ES-I3 (cell line): ENCODE results near the gene G6PC2.
A peak's percentile ranks its signal among the peaks of the same experiment; 100 is the strongest.

Experiments used
- H3K36me3 ChIP-seq: 2 replicates; pipeline ENCODE4 v1.6.1; 2013; ENCODE audit warnings: mild to moderate bottlenecking, low read length, control low read depth, moderate library complexity; ENCODE audit not compliant: insufficient read depth
- H3K4me1 ChIP-seq: 2 replicates; pipeline ENCODE4 v1.6.1; 2013; ENCODE audit warnings: mild to moderate bottlenecking, control low read depth, low read length; ENCODE audit not compliant: insufficient read depth
- H3K9ac ChIP-seq: 2 replicates; pipeline ENCODE4 v1.6.1; 2013; ENCODE audit warnings: low read depth, mild to moderate bottlenecking, low read length, moderate library complexity
- H3K9me3 ChIP-seq: 2 replicates; pipeline ENCODE4 v1.6.1; 2013; ENCODE audit warnings: mild to moderate bottlenecking, low read length, moderate library complexity; ENCODE audit not compliant: control insufficient read depth, insufficient read depth

The G6PC2 gene

DNA sequence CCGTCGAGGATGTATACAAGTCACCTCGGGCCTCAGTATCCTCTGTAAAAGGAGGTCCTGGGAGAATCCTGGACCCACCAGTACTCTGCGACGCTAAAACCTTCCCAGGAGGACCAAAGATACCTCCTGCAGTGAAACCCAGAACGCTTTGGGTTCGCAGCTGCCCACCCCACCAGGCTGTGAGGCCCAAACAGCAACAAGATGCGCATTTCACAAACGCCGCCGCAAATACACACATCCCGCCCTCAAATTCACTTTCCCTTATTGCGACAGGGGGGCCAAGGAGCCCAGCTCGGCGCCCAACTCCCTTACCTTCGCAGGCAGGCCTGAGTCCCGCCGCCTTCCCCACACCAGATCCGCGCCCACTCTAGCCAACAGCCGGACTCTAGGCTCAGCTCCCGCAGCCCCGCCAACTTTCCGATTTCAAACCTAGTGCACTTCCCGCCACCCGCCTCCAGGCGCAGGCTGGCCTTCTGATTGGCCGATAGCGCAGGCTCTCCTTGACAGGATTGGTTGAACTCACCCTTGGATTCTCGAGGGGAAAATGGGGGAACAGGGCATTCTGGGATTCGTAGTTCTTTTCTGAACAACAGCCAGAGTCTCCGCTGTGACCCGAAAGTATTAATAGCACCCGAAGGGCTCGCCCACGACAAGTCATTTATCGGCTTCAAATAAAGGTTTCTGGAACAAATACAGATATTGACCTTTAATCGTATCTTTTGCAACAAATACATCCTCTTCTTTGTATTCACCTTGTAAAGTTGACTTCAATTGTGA lies 10.9 kb upstream of the G6PC2 start, which contains the start of gene SPC25:
SPC25 (minus strand) TSS at position 425 of the 777 bp plus-strand sequence. CDS start 911 bp downstream, outside the sequence.
- Histone ChIP-seq H3K36me3 (no peaks in the 10 kb centered on the region; the same call in 1 of the 2 replicates), H3K4me1 (no peaks in the 10 kb centered on the region; the same call in 1 of the 2 replicates), H3K9ac (peak within 1 kb of the TSS; percentile 86), H3K9me3 (no peaks in the 10 kb centered on the region)

GRCh38 chr2:168892327-168892726 lies 8.8 kb upstream of the G6PC2 start:
- H3K9me3 ChIP-seq, result no peaks in the 10 kb centered on the region
- H3K9ac ChIP-seq, result no peak overlapping the region
- H3K36me3 ChIP-seq, result no peaks in the 10 kb centered on the region
- no peaks in the 10 kb centered on the region; the same call in 1 of the 2 replicates for H3K4me1 ChIP-seq

DNA sequence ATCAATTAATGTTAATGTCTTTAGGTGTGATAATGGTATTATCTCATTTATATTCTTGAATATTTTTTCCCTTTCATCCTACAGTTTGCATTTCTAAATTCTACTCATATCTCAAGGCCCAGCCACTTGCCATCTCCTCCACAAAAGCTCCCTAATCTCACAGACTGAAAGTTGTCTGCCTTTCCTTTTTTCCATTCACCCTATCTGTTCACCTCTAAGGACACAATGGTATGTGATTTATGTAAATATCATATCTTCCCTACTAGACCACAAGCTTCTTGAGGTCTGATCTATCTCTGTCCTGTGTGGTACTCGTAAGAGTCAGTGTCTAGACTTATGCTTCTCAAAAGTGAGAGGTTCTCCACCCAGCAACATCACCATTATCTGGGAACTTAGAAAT lies 7.0 kb upstream of the G6PC2 start:
- no peaks in the 10 kb centered on the region; the same call in 1 of the 2 replicates for H3K4me1 ChIP-seq
- H3K36me3 ChIP-seq, result no peaks in the 10 kb centered on the region

DNA sequence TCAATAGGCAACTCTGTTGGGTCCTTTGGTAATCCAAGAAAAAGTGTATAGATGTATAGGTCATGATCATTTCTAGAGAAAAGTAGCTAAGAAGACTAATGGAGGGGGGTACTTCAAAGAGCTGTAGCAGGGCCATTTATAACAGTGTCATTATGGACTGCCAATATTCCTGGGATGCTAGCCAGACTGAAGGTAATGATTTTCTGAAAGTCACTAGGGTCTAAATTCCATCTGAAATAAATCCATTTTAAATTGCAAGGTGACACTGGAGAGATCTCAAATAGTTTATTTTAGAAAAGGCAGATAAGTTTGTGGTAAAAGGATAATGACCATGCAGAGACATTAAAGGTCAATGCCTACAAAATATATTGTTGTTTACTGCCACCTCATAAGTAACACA lies 6.4 kb upstream of the G6PC2 start:
- Histone ChIP-seq H3K9ac (no peak overlapping the region), H3K9me3 (no peaks in the 10 kb centered on the region), H3K4me1 (no peaks in the 10 kb centered on the region), H3K36me3 (no peaks in the 10 kb centered on the region)

More for the DNA sequence above, 7.0 kb upstream of the G6PC2 start:
- Histone ChIP-seq H3K9ac (no peak overlapping the region), H3K9me3 (no peaks in the 10 kb centered on the region)

DNA sequence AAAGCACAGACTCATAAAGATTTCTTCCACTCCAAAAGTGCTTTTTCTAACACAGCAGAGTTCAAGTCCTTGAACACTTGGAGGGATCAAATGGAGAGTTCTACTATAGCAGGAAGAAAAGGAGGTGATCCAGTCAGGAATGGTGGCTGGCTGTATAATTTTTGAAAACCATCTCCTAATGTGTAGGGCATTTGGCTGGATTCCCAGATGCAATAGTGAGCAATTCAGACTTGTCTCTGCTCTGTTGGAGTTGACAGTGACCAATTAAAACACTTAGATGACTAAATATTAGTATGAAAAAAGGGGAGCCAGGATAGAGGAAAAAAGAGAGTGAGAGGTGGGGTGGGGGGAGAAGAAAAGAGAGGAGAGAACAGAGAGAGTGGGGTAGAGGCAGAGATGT lies 5.3 kb upstream of the G6PC2 start:
- Histone ChIP-seq H3K4me1 (no peaks in the 10 kb centered on the region), H3K36me3 (no peaks in the 10 kb centered on the region), H3K9me3 (no peaks in the 10 kb centered on the region), H3K9ac (no peak overlapping the region)

DNA sequence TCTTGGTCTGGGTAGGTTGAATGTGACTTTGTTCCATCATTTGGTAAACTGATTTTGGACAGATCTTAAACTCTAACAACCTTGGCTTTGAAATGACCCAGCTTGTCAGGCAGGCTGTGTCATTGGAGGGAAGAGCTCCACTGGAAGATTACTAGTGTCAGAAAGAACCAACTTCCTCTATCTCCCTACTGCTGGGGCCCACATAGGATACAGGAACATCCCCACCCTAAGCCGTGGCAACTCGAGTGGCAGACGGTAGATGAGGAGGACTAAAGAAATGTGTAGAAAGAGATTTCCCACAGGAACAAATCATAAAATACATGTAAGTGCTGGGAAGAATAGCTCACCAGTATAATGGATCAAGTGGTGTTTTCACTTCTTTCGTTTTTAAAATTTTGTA lies 4.3 kb upstream of the G6PC2 start:
- Histone ChIP-seq H3K4me1 (no peaks in the 10 kb centered on the region), H3K36me3 (no peaks in the 10 kb centered on the region), H3K9me3 (no peaks in the 10 kb centered on the region), H3K9ac (no peak overlapping the region)

- Histone ChIP-seq H3K4me1 (no peaks in the 10 kb centered on the region), H3K9ac (no peak overlapping the region), H3K9me3 (no peaks in the 10 kb centered on the region), H3K36me3 (no peaks in the 10 kb centered on the region)
These were observed 3.6 kb upstream of the G6PC2 start for GRCh38 chr2:168897449-168897848.

- Histone ChIP-seq H3K9me3 (no peaks in the 10 kb centered on the region), H3K9ac (no peak overlapping the region), H3K4me1 (peaks cover 14% of the 10 kb centered on the region), H3K36me3 (no peaks in the 10 kb centered on the region)
These were observed 2.8 kb downstream of the G6PC2 start for GRCh38 chr2:168903888-168904287.

GRCh38 chr2:168904358-168904757 lies 3.3 kb downstream of the G6PC2 start:
- peaks cover 14% of the 10 kb centered on the region for H3K4me1 ChIP-seq
- H3K9ac ChIP-seq, result no peak overlapping the region
- no peaks in the 10 kb centered on the region for H3K36me3 ChIP-seq
- no peaks in the 10 kb centered on the region for H3K9me3 ChIP-seq

- H3K4me1 ChIP-seq, result peaks cover 26% of the 10 kb centered on the region
These were observed 7.0 kb downstream of the G6PC2 start for GRCh38 chr2:168907940-168908662.

GRCh38 chr2:168910330-168910729 lies 9.2 kb downstream of the G6PC2 start:
- Histone ChIP-seq H3K36me3 (no peaks in the 10 kb centered on the region), H3K4me1 (peaks cover 26% of the 10 kb centered on the region), H3K9ac (no peak overlapping the region), H3K9me3 (no peaks in the 10 kb centered on the region)

More at GRCh38 chr2:168907940-168908662, 7.0 kb downstream of the G6PC2 start:
- Histone ChIP-seq H3K9ac (no peak overlapping the region), H3K36me3 (no peaks in the 10 kb centered on the region), H3K9me3 (no peaks in the 10 kb centered on the region)

DNA sequence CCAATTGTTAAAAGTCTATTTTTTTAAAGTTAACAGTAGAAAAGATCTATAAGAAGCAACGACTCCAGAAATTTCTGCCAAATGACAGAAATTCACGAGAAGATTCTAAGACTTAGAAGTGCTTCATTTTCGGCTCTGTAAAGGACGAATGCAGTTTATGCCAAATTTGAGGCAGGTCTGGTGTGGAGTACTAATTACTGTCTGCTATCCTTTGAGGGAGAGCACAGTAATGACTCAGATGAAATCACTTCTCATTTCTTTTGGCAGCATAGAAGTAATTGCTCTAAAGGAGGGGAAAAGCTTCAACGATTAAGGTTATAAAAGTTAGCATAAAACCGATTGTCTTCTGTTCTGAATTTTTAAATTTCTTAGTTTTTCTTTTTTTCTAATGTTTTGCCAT lies 11.4 kb downstream of the G6PC2 start:
- H3K4me1 ChIP-seq, result peaks cover 18% of the 10 kb centered on the region
- peak overlapping the region; percentile 40; the same call in 1 of the 2 replicates for H3K9ac ChIP-seq
- H3K9me3 ChIP-seq, result no peaks in the 10 kb centered on the region
- H3K36me3 ChIP-seq, result no peaks in the 10 kb centered on the region

DNA sequence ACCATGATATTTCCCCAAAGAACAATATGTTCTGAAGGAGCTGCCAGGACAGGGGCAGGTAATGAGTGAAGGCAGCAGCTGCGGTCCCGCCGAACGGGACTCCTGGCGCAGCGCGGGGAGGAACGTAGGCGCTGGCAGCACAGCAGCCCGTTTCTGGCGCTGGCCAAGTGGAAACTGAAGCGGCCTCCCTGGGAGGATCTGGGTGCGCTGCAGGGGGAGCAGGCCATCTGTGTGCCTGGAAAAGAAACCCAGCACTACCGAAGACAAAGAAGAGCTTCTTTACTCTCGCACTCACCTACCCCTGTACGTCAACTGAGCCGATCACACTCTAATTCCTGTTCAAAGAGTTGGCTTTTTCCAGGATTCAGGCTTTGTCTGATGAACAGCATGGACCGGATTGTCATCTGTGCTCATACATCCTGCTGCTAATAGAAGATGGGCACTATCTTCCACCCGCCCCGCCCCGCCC lies 11.8 kb downstream of the G6PC2 start:
- Histone ChIP-seq H3K9me3 (no peaks in the 10 kb centered on the region), H3K36me3 (no peaks in the 10 kb centered on the region), H3K9ac (peak overlapping the region; percentile 40; the same call in 1 of the 2 replicates), H3K4me1 (peaks cover 13% of the 10 kb centered on the region)

DNA sequence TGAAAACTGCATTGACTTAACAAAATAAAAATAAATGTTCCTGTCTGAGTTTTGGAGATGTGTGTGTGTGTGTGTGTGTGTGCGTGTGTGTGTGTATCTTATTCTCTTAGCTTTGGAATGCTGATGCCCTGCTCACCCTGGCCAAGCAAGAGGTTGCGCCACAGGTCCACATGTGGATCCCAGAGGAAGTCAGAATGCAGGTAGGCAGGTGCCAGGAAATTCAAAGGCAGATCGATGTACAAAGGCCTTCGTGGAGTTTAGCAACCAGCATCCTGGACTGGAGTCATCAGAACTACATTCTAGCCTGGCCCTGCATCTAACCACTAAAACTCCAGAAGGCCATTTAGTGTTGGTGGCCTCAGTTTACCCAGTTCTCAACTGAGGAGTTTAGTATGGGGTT lies 12.4 kb downstream of the G6PC2 start:
- H3K9ac ChIP-seq, result no peak overlapping the region
- no peaks in the 10 kb centered on the region for H3K9me3 ChIP-seq
- no peaks in the 10 kb centered on the region for H3K36me3 ChIP-seq
- H3K4me1 ChIP-seq, result peaks cover 12% of the 10 kb centered on the region; the same call in 1 of the 2 replicates
